Stimulated activated CD4-positive, alpha-beta T cell treated with anti-CD3 and anti-CD28 coated beads, Interleukin-2, amount 100 ng/mL, for 48 hours (primary cell): Measurements from ENCODE around the gene PLA2G4F.

Experiments
- DNase-seq, 2 donors: peaks; one replicate each; pipeline ENCODE4 v3.0.0-alpha.2; 2020

Gene PLA2G4F

DNA sequence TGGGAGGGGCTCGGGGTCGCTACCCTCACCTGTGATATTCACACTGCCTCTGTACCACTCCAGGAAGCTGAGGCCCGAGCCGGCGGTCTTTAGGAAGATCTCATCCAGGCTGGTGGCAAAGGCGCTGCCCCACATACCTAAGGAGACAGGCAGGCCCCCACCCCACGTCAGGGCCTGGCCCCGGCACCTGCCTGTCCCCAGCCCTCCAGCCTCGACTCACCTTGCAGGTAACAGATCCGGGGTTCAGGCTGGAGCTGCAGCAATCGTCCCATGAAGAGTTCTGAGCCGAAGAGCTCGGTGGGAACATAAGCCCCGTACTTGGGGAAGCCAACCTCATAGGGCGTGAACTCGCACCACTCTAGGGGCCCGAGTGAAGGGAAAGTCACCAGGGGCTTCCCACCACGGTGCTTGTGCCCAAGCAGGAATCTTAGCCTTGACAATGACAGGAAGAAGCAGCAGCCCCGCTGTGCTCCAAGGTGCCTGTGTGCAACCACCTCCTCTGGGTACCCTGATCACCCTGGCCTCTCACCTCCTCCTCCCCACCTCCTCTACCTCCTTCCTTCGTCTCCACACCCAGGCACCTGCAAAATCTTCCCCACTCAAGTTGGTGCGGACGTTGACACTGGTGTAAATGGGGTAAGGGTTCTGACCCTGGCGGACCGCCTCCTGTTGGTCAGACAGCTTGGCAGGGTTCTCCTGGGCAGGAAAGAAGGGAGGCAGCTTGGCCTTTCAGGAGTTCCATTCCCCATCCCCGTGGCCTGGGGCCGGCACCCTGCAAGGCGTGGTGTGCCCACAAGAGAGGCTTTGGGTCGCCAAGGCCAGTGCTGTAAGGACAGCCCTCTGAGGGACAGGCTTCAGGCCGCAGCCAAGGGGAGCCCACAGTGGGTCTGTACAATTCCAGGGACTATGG lies 10.6 kb downstream of the PLA2G4F start:
- no peak for DNase-seq

DNA sequence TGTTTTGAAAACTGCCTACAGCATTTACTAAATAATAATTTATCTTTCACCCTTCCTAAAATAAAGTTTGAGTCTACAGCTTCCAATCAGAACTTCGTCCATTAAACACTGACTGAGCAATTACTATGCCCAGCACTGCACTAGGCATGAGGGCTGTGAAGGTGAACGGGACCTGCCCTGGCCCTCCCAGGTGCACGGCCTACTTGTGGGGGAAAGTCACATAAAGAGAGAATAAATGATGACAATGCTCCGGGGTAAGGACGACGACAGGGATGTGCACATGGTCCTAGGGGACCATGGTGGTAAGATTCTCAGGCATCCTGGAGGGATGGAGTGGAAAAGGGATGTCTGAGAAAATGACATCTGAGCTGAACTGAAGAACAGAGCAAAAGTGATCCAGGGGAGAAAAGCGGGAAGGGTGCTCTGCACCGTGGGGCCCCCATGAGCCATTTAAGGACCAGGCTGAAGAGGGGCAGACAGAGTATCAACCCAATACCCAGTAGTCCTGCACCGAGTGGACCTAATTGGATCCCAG lies 11.5 kb downstream of the PLA2G4F start:
- no peak for DNase-seq

DNA sequence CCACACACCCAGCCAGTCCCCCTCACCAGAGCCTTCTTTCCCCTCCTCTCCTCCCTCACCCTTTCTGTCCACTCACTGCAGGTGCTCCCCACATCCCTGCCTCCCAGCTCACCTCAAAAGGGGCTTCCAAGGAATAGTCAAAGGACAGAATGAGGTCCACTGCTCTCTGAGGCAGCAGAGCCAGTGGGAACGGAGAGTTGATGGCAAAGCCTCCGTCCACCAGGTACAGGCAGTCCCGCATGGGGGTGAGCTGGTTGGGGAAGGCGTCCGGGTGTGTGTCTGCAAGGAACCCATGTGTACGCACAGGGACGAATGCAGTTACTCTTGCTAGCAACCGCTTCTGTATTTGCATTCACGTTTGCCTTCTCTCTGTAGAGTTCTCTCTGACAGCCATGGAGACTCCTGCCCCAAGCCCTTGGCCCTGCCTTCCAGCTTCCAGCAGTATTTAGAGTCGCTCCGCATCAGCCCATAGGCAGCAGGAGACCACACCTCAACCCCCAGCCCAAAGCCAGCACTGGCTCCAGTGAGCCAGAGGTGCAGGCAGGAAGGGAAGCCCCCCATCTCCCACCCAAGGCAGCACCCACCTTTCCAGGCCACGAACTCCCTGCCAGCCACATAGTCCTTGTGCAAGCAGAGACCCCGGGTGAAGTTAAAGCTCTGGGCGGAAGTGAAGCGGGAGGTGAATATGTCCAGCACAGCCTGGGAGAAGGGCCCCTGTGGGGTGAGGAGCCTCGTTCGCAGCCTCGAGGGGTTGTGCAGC lies 12.4 kb downstream of the PLA2G4F start:
- no peak for DNase-seq

DNA sequence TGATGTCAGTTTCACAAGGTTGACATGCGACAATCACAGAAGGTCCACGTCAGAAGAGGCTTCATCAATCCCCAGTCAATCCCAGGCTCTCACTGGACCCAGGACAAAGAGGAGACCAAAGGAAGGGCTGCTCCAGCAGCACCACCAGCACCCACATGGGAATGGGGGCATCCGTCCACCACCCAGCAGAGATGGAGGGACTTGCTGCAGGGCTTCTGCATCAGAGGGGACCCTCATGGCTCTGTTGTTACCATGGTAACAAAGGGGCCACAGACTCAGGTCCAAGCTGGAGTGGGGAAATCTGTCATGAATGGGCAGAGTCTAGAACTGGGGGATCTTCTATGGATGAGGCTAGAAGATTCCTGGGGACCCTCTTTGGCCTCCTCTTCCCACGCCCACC lies 13.1 kb downstream of the PLA2G4F start:
- DNase-seq, result no peak

GRCh38 chr15:42141795-42142667 lies 14.4 kb downstream of the PLA2G4F start:
- DNase-seq, result no peak

DNA sequence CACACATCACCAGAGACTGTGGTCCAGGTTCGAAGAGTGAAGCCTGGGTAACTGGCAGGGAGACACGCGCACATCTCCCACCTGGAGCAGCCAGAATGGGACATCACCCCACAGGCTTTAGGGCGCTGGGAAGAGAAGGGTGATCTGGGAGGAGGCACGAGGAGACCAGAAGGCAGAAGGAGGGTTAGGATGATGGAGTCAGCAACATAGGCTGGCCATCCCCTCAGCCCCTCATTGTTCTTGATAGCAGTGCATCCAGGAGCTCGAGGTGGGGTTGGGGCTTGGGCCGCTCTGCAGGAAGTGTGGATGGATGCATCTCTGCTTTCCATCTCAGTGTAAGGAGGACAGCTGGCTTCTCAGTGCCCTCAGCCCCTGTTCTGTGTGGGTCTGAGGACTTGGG lies 15.2 kb downstream of the PLA2G4F start:
- no peak for DNase-seq

- DNase-seq, result no peak
Observed at GRCh38 chr15:42140383-42141070, 15.9 kb downstream of the PLA2G4F start.

DNA sequence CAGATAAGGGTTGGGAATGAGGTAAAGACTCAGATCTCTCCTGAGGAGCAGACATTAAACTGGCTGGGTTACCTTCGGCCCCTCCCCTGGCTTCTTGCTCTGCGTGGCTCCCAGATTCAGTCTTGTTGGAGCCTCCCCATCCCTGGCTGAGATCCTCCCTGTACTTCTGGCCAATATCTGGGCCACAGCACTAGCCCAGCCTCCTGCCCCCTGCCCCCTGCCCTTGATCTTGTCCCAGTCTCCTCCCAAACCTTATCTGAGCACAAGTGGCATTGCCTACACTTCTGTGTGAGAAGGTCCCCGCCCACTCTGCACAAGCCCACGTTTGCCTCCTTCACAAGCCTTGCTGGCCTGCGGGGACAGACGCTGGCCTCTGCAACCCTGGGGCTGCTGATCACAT lies 16.8 kb downstream of the PLA2G4F start:
- no peak for DNase-seq

DNA sequence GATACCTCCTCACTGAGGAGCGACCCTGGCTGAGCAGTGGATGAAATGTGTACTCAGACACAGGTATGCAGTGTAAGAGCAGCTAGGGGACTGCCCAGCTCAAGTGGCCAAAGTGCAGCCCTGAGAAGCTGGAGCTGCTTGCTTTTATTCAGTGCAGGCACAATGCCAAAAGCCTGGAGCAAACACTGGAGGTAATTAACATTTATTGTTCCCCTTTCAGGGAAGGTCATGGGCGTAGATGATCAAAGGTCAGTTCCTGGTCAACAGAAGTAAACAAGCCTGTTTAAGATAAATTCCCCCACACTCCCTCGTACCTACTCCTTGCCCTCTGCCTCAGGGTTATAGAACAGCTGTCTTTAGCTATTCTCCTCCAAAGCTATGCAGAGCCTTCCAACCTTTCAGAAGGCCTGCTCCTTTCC lies 17.5 kb downstream of the PLA2G4F start:
- no peak for DNase-seq

DNA sequence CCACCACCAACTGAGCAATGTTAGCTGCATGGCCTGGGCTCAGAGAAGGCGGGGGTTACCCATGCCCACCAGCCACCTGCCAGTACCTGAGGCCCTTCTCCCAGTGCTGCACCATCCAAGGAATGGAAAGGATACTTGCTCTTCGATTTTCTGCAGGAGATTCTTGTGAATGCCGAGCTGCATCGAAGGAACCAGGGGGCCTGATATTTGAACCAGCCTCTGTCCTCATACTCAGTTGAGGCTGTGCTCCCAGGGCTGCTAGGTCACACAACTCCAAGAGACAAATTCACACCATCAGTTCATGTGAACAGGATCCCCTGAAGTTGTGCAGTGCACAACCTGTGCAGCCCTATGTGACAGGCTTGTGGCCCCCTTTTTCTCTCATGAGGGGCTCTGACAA lies 18.0 kb downstream of the PLA2G4F start:
- DNase-seq, result no peak

- peak in 1 of 2 donors; percentile 7 for DNase-seq
Observed at GRCh38 chr15:42137461-42138261, 18.8 kb downstream of the PLA2G4F start.

DNA sequence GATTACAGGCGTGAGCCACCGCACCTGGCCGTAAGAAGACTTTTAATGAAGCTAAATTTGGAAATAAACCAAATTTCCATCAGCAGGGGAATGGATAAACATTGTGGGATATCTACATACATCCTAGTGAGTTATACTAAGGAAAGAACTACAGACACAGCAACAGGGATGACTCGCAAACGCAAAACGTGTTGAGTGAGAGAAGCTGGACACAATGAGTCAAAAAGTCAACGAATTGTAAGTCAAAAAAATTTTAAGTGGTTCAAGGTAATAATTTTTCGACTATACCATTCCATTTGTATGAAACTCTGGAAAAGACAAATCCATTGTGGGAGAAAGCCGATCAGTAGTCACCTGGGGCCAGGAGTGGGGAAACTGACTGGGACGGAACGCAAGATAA lies 19.9 kb downstream of the PLA2G4F start:
- DNase-seq, result no peak

GRCh38 chr15:42135351-42135750 lies 21.1 kb downstream of the PLA2G4F start:
- DNase-seq, result no peak

GRCh38 chr15:42134617-42135245 lies 21.7 kb downstream of the PLA2G4F start:
- no peak for DNase-seq

- DNase-seq, result peak; percentile 59 to 71
Observed at GRCh38 chr15:42133886-42134502, 22.4 kb downstream of the PLA2G4F start.

- no peak for DNase-seq
Observed at GRCh38 chr15:42133356-42133755, 23.1 kb downstream of the PLA2G4F start.

DNA sequence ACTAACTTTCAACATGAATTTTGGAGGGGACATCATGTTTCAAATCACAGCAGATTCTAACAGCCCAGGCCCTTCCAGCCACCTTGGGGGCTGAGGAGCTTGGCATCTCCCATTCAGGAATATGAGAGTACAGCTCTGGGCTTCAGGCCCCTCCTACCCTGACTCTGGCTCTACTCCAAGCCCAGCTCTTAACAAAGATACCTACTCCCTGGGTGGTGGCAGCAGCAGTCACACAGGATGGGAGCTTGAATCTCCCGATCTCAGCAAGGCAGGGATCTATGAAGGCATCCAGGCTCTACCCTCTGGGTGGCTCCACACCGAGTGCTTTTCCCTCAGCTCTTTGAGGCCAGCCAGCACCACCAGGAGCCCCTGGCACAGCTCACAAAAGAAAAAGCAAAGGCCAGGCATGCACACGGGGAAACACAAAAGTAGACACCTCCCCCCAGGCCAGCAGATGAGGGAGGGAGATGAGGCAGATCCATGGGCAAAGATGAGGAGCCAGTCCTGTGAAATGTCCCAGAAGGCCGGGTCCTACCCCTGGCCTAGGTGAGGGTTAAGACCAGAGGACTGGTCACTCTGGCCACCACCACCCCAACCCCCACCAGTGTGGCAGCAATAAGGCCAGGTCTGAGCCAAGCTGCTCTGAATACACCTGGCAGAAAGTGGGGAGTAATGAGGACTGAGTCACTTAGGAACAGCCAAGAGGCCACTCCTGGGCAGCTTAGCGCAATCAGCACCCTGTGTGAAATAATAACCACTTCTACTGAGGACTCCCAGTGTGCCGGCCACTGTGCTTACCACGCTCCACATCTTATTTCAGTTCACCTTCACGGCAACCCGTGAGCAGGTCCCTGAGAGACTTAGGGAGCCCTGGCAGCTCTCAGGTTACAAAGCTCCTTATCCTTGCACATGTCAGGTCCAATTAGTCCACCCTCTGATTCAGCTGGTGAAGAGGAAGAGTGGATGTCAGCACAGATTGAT lies 24.3 kb downstream of the PLA2G4F start:
- no peak for DNase-seq

- no peak for DNase-seq
Observed at GRCh38 chr15:42131006-42131405, 25.4 kb downstream of the PLA2G4F start.
